DND-41 (cell line): ENCODE results near the gene MAGI3.
"Not testable (repeated sequence)": the region's sequence is repeated elsewhere in the genome, so short reads cannot be mapped to it uniquely, and the experiment has no call there.

Experiments used
- ATAC-seq: fragments of 200-7000 bp; cut with Tn5 transposase; 3 replicates; pipeline ENCODE4 v1.9.1; 2021; ENCODE audit warnings: low read depth; ENCODE audit not compliant: insufficient read depth
- DNase-seq: peaks from one replicate; pipeline ENCODE4 v3.0.0-alpha.2; 2020
- H2AFZ ChIP-seq: 2 replicates; pipeline ENCODE4 v1.6.0; 2012; ENCODE audit warnings: low read depth, low read length
- H3K27ac ChIP-seq: 2 replicates; pipeline ENCODE4 v1.5.1; 2012; ENCODE audit warnings: low read length, inconsistent platforms
- H3K27me3 ChIP-seq: fragments of 200-600 bp; sonication (generic); 2 replicates; pipeline ENCODE4 v1.6.0; 2012; ENCODE audit warnings: low read length, mild to moderate bottlenecking, inconsistent platforms; ENCODE audit not compliant: insufficient read depth, poor library complexity
- H3K36me3 ChIP-seq: 2 replicates; pipeline ENCODE4 v1.5.1; 2012; ENCODE audit warnings: low read length, inconsistent platforms; ENCODE audit not compliant: insufficient read depth
- H3K4me1 ChIP-seq: 2 replicates; pipeline ENCODE4 v1.5.1; 2012; ENCODE audit warnings: mild to moderate bottlenecking, low read length; ENCODE audit not compliant: insufficient read depth
- H3K4me2 ChIP-seq: 2 replicates; pipeline ENCODE4 v1.6.0; 2012; ENCODE audit warnings: mild to moderate bottlenecking, moderate library complexity, low read length, inconsistent platforms; ENCODE audit not compliant: insufficient read depth
- H3K4me3 ChIP-seq, 2 experiments: fragments of 200-600 bp in 1 of 2; shearing (Covaris generic) in 1 of 2; 2 replicates each; pipeline ENCODE4 v1.5.1; 2012 to 2016; ENCODE audit warnings: inconsistent platforms in 2 of 2, low read length in 2 of 2, mild to moderate bottlenecking in 2 of 2, low read depth in 1 of 2, moderate library complexity in 1 of 2
- H3K79me2 ChIP-seq: 2 replicates; pipeline ENCODE4 v1.6.0; 2012; ENCODE audit warnings: low read length, inconsistent platforms; ENCODE audit not compliant: insufficient read depth
- H3K9ac ChIP-seq: 2 replicates; pipeline ENCODE4 v1.6.0; 2012; ENCODE audit warnings: low read depth, mild to moderate bottlenecking, inconsistent platforms, low read length, moderate library complexity
- H3K9me3 ChIP-seq: 2 replicates; pipeline ENCODE4 v1.5.1; 2012; ENCODE audit warnings: low read length, moderate library complexity, mild to moderate bottlenecking, inconsistent platforms; ENCODE audit not compliant: insufficient read depth, severe bottlenecking
- H4K20me1 ChIP-seq: 2 replicates; pipeline ENCODE4 v1.6.0; 2012; ENCODE audit warnings: low read length; ENCODE audit not compliant: insufficient read depth
- EZH2 ChIP-seq: IDR thresholded peaks from 3 replicates; pipeline ENCODE4 v1.6.1; 2012; ENCODE audit warnings: borderline replicate concordance, low read depth, mild to moderate bottlenecking, moderate library complexity, low read length, inconsistent platforms; ENCODE audit not compliant: severe bottlenecking
- TF ChIP-seq, protein P1 (sequence below): IDR thresholded peaks from 2 replicates; pipeline ENCODE4 v1.5.1; 2012; ENCODE audit warnings: borderline replicate concordance, low read length, moderate library complexity, mild to moderate bottlenecking; ENCODE audit not compliant: poor library complexity, severe bottlenecking; ENCODE audit errors: extremely low read depth

The MAGI3 gene

DNA sequence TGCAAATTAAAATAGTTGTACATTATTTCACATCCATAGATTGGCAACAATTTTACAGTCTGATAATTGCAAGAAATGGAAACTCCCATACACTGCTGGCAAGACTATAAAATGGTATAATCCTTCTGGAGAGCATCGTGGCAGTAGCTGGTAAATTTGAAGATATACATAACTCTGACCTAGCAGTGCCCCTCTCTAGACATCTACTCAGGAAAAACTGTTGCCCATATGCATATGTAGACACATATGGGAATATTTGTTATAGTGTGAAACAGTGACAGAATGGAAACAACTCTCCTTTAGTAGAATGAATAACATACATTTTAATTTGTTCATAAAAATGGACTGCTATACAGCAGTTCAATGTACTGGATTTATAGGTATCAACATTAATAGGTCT lies 191.8 kb downstream of the MAGI3 start:
- H3K79me2 ChIP-seq, result no peaks in the 10 kb centered on the region
- H3K4me1 ChIP-seq, result no peaks in the 10 kb centered on the region
- DNase-seq (no peak), ATAC-seq (no peak)
- no peak overlapping the region for H3K27ac ChIP-seq
- peaks cover 3% of the 10 kb centered on the region; the same call in 1 of the 2 replicates for H3K36me3 ChIP-seq
- TF ChIP-seq, protein P1, sequence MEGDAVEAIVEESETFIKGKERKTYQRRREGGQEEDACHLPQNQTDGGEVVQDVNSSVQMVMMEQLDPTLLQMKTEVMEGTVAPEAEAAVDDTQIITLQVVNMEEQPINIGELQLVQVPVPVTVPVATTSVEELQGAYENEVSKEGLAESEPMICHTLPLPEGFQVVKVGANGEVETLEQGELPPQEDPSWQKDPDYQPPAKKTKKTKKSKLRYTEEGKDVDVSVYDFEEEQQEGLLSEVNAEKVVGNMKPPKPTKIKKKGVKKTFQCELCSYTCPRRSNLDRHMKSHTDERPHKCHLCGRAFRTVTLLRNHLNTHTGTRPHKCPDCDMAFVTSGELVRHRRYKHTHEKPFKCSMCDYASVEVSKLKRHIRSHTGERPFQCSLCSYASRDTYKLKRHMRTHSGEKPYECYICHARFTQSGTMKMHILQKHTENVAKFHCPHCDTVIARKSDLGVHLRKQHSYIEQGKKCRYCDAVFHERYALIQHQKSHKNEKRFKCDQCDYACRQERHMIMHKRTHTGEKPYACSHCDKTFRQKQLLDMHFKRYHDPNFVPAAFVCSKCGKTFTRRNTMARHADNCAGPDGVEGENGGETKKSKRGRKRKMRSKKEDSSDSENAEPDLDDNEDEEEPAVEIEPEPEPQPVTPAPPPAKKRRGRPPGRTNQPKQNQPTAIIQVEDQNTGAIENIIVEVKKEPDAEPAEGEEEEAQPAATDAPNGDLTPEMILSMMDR, result no peak
- no peak for TF ChIP-seq EZH2
- H3K27me3 ChIP-seq, result no peaks in the 10 kb centered on the region
- H3K4me2 ChIP-seq, result no peak overlapping the region
- no peak overlapping the region for H2AFZ ChIP-seq
- H3K4me3 ChIP-seq, result no peak overlapping the region
- H3K9ac ChIP-seq, result no peak overlapping the region
- H4K20me1 ChIP-seq, result no peaks in the 10 kb centered on the region
- H3K9me3 ChIP-seq, result no peaks in the 10 kb centered on the region

DNA sequence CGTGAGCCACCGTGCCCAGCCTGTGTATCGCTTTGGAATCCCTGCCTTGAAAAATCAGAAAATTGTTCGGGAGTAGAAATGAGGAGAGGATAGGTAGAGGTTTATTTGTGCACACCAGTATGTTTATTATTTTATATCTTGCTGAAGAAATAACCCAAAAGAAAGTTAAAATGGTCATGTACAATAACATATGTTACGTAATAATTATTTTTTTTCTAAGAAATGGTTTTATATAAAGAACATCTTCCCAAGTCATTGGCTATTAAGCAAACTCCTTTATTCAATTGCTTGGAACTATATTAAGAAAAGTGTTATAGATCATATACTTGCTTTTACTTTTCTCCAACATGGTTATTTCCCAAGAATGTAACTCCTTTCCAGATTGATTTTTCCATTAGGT lies 197.2 kb downstream of the MAGI3 start:
- DNase-seq (no peak), ATAC-seq (no peak)
- no peaks in the 10 kb centered on the region for H3K4me1 ChIP-seq
- no peak overlapping the region for H3K27ac ChIP-seq
- H3K4me3 ChIP-seq, result no peak overlapping the region
- no peaks in the 10 kb centered on the region for H3K27me3 ChIP-seq
- no peaks in the 10 kb centered on the region for H3K9me3 ChIP-seq
- no peak overlapping the region for H3K4me2 ChIP-seq
- H3K9ac ChIP-seq, result no peak overlapping the region
- H3K36me3 ChIP-seq, result no peaks in the 10 kb centered on the region
- no peaks in the 10 kb centered on the region for H3K79me2 ChIP-seq
- H4K20me1 ChIP-seq, result no peaks in the 10 kb centered on the region
- H2AFZ ChIP-seq, result no peak overlapping the region
- TF ChIP-seq, protein P1, result no peak
- no peak for TF ChIP-seq EZH2

DNA sequence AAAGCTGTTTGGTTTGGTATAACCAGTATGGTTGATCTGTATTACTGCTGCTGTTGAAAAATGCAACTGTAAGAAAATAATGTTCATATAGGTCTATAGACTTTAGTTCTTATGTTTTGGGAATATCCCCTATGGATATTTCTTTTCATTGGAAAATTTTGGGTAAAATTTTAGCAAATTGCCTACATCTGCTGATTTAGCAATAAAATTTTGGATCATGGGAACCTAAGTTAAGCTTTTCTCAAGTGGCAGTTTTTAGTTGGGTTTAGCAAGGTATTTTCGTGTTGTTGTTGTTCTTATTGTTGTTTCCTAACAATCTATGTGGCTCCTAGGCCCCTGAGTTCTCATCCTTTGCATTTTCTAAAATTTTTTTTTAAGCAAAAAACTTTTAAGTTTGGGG lies 201.9 kb downstream of the MAGI3 start:
- Histone ChIP-seq H3K79me2 (no peaks in the 10 kb centered on the region), H3K36me3 (peaks cover 17% of the 10 kb centered on the region), H3K9ac (no peak overlapping the region), H3K4me1 (no peaks in the 10 kb centered on the region), H3K4me3 (no peak overlapping the region), H3K9me3 (peaks cover 4% of the 10 kb centered on the region), H3K4me2 (no peak overlapping the region), H3K27ac (no peak overlapping the region), H4K20me1 (no peaks in the 10 kb centered on the region), H3K27me3 (no peaks in the 10 kb centered on the region), H2AFZ (no peak overlapping the region)
- TF ChIP-seq EZH2, result no peak
- TF ChIP-seq, protein P1, result no peak
- DNase-seq (no peak), ATAC-seq (no peak)

DNA sequence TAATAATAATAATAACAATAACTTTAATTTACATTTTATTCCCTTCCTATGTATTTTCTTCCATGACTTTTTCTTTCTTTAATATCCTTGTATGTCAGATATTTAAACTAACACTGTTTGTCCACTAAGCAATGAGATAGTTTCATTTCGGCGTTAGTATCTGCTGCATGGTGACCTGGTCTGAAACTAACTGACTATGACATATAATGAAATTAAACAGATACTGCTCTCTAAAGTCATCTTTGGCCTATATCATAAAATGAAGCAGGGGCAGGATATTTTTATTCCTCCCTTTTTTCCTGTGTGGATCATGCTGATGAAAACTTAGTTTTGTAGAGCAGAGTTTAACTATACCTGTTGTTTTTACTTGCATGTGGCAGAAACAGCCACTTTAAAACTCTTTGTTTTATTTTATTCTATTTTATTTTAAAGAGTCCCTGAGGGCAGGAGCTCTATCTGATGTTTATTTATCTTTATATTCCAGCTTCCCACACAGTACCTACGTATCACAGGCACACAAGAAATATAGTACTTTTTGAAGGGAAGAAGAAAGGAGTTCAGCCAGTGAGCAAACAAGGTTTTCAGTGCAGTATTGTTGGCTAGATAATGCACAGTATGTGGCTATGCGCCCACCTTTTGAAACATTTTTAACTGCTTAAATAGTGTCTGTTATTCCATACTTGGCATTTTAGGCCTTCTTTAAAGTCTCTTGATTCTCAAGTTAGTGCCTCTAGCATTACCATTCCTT lies 203.4 kb downstream of the MAGI3 start:
- TF ChIP-seq EZH2, result no peak
- TF ChIP-seq, protein P1, result no peak
- no peaks in the 10 kb centered on the region for H3K4me1 ChIP-seq
- peaks cover 10% of the 10 kb centered on the region for H3K9me3 ChIP-seq
- ATAC-seq (no peak), DNase-seq (no peak)
- H3K27ac ChIP-seq, result no peak overlapping the region
- H3K4me2 ChIP-seq, result no peak overlapping the region
- H3K79me2 ChIP-seq, result no peaks in the 10 kb centered on the region
- no peak overlapping the region for H3K9ac ChIP-seq
- peaks cover 23% of the 10 kb centered on the region for H3K36me3 ChIP-seq
- no peak overlapping the region for H3K4me3 ChIP-seq
- no peak overlapping the region for H2AFZ ChIP-seq
- no peaks in the 10 kb centered on the region for H4K20me1 ChIP-seq
- H3K27me3 ChIP-seq, result no peaks in the 10 kb centered on the region

DNA sequence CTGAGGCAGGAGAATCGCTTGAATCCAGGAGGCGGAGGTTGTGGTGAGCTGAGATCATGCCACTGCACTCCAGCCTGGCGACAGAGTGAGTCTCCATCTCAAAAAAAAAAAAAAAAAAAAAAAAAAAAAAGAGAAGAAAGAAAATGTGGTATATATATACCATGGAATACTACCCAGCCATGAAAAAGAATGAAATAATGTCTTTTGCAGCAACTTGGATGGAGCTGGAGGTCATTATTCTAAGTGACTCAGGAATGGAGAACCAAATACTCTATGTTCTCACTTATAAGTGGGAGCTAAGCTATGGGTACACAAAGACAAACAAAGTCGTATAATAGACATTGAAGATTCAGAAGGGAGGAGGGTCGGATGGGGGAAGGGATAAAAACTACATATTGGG lies 214.2 kb downstream of the MAGI3 start:
- not testable (repeated sequence) for DNase-seq, H3K79me2 ChIP-seq, H3K36me3 ChIP-seq, H3K4me2 ChIP-seq, ATAC-seq, H3K27me3 ChIP-seq, H2AFZ ChIP-seq, H3K4me1 ChIP-seq, H3K4me3 ChIP-seq, H3K27ac ChIP-seq, H3K9me3 ChIP-seq, H4K20me1 ChIP-seq, H3K9ac ChIP-seq
